K562 (cell line): ENCODE measurements around the gene TMEM192. TPM values are rescaled to one million over a fixed set of nuclear protein-coding genes. Genes with fewer than 3 reads are reported as not detected.

Source experiments
- ATAC-seq: fragments of 200-7000 bp; cut with Tn5 transposase; 3 replicates; pipeline ENCODE4 v1.9.1; 2020; ENCODE audit warnings: moderate library complexity
- BruUV-seq: library from RNA; stranded (reverse); fragments of 400-500 nt; replicated peaks from 2 replicates; lab custom pipeline; 2021; lab: Mats Ljungman, UMichigan
- CTCF ChIA-PET: fragments of 300-600 bp; formaldehyde crosslinking; extraction: SDS; loops from one replicate; lab custom pipeline; 2021; ENCODE audit warnings: low intra/inter-chr PET ratio; lab: Yijun Ruan, JAX
- POLR2A ChIA-PET: fragments of 300-600, 350-650 bp; sonication (Branson Sonifier 250); formaldehyde crosslinking; extraction: SDS; loops from one replicate; lab custom pipeline; 2021; ENCODE audit warnings: antibody characterized with exemption, inconsistent platforms; lab: Yijun Ruan, JAX
- DNase-seq, 4 experiments: peaks; one replicate each; pipeline versions ENCODE4 v3.0.0 to v3.0.0-alpha.2; 2011 to 2018; ENCODE audit warnings: low spot score in 3 of 4, mixed read lengths in 3 of 4; ENCODE audit errors: extremely low read depth in 1 of 4
- FAIRE-seq: peaks from 2 replicates; lab custom pipeline; 2011; peaks lifted over from hg19 to GRCh38; lab: Jason Lieb, UNC
- H2AFZ ChIP-seq: 2 replicates; pipeline ENCODE4 v1.6.0; 2011; ENCODE audit warnings: low read depth, low read length, control low read depth, inconsistent platforms
- H3K27ac ChIP-seq: fragments of 200-600 bp; 3 replicates; pipeline ENCODE4 v1.8.0; 2011; ENCODE audit warnings: low read depth, mild to moderate bottlenecking, control low read depth, inconsistent platforms, low read length, moderate library complexity, mixed read lengths; ENCODE audit errors: extremely low read depth
- H3K27me3 ChIP-seq, 2 experiments: fragments of 300-600 bp in 1 of 2; 2 replicates in 1 of 2; 3 replicates in 1 of 2; pipeline versions ENCODE4 v1.6.0 to v1.8.0; 2011; ENCODE audit warnings: inconsistent platforms in 2 of 2, low read length in 2 of 2, mild to moderate bottlenecking in 1 of 2, mixed read lengths in 1 of 2, moderate library complexity in 1 of 2; ENCODE audit not compliant: control insufficient read depth in 2 of 2, insufficient read depth in 2 of 2
- H3K36me3 ChIP-seq: fragments of 300-600 bp; 3 replicates; pipeline ENCODE4 v1.8.0; 2011; ENCODE audit warnings: mild to moderate bottlenecking, low read length, inconsistent platforms; ENCODE audit not compliant: control insufficient read depth, insufficient read depth
- H3K4me1 ChIP-seq, 2 experiments: fragments of 200-600 bp in 1 of 2; replicated peaks in 1 of 2; 2 replicates in 1 of 2; 3 replicates in 1 of 2; pipeline versions ENCODE4 v1.5.1 to v1.8.0; 2011; ENCODE audit warnings: inconsistent platforms in 2 of 2, low read length in 2 of 2, mild to moderate bottlenecking in 1 of 2, mixed read lengths in 1 of 2, moderate library complexity in 1 of 2; ENCODE audit not compliant: control insufficient read depth in 2 of 2, insufficient read depth in 2 of 2
- H3K4me2 ChIP-seq: 2 replicates; pipeline ENCODE4 v1.6.1; 2011; ENCODE audit warnings: low read length, control low read depth, inconsistent platforms, mixed read lengths; ENCODE audit not compliant: insufficient read depth
- H3K4me3 ChIP-seq: fragments of 200-600 bp; sonication (generic), shearing (Covaris generic); 2 replicates; pipeline ENCODE4 v1.5.1; 2016; ENCODE audit warnings: control low read depth, inconsistent platforms
- H3K79me2 ChIP-seq: fragments of 200-600 bp; 3 replicates; pipeline ENCODE4 v1.8.0; 2011; ENCODE audit warnings: low read length, inconsistent platforms; ENCODE audit not compliant: control insufficient read depth, insufficient read depth
- H3K9ac ChIP-seq, 2 experiments: 2 replicates each; pipeline versions ENCODE4 v1.6.0 to v1.6.1; 2011; ENCODE audit warnings: low read depth in 2 of 2, low read length in 2 of 2, control low read depth in 1 of 2, inconsistent platforms in 1 of 2, mild to moderate bottlenecking in 1 of 2, mixed read lengths in 1 of 2; ENCODE audit not compliant: insufficient read depth in 1 of 2
- H3K9me1 ChIP-seq: one replicate; pipeline ENCODE4 v1.6.0; 2011; ENCODE audit warnings: inconsistent platforms, mild to moderate bottlenecking, low read length, moderate library complexity; ENCODE audit not compliant: control insufficient read depth, insufficient read depth
- H3K9me3 ChIP-seq: replicated peaks from 2 replicates; pipeline ENCODE4 v1.5.1; 2011; ENCODE audit warnings: low read depth, low read length, inconsistent platforms; ENCODE audit not compliant: control insufficient read depth, insufficient read depth
- H4K20me1 ChIP-seq: replicated peaks from 2 replicates; pipeline ENCODE4 v1.6.1; 2011; ENCODE audit warnings: low read length, inconsistent platforms, mixed read lengths; ENCODE audit not compliant: control insufficient read depth, insufficient read depth
- CEBPG ChIP-seq, 3 experiments: fragments of 200-800 bp in 1 of 3; sonication (Bioruptor generic) in 1 of 3; sonication (generic) in 1 of 3; formaldehyde crosslinking in 1 of 3; IDR thresholded peaks in 2 of 3; conservative IDR thresholded peaks in 1 of 3; 2 replicates each; pipeline versions ENCODE4 v1.6.1 to v1.8.0; 2016 to 2022; ENCODE audit warnings: missing compliant biosample characterization in 2 of 3, missing genetic modification characterization in 2 of 3, mild to moderate bottlenecking in 1 of 3, missing genetic modification reagents in 1 of 3
- NRF1 ChIP-seq, 2 experiments: fragments of 450-650 bp; IDR thresholded peaks in 1 of 2; conservative IDR thresholded peaks in 1 of 2; 2 replicates each; pipeline ENCODE4 v1.6.1; 2014; ENCODE audit warnings: mild to moderate bottlenecking in 2 of 2
- POLR2AphosphoS5 ChIP-seq: IDR thresholded peaks from 2 replicates; pipeline ENCODE4 v1.6.1; 2011; ENCODE audit warnings: mild to moderate bottlenecking, low read depth, low read length, moderate library complexity; ENCODE audit not compliant: control insufficient read depth, insufficient read depth
- PTTG1 ChIP-seq: fragments of 450-650 bp; IDR thresholded peaks from 2 replicates; pipeline ENCODE4 v1.6.1; 2016; ENCODE audit warnings: low read depth, mild to moderate bottlenecking, missing genetic modification characterization, missing compliant biosample characterization
- WGBS: fragments of 100-300 bp; shearing (Covaris generic); methylation state at CpG from one replicate; pipeline ENCODE4 v1.1.6; 2016; ENCODE audit warnings: low coverage, mixed read lengths; ENCODE audit not compliant: insufficient coverage; ENCODE audit errors: missing lambda C conversion rate; 5-methylcytosine and 5-hydroxymethylcytosine counted together
- in situ Hi-C: fragments of 300-500 bp; cut with MboI; formaldehyde crosslinking; loops from 4 replicates; pipeline ENCODE4 v1.15.0; 2018; ENCODE audit warnings: inconsistent platforms, mixed read lengths
- intact Hi-C: fragments of 100-400 bp; cut with micrococcal nuclease; formaldehyde crosslinking; loops from 2 replicates; pipeline ENCODE4 v1.14.2; 2022
- polyA plus RNA-seq, 8 experiments: library from polyadenylated mRNA; depleted of rRNA in 4 of 8; stranded (reverse) in 5 of 8; unstranded in 3 of 8; fragments of >200 nt; fragmentation: Nextera tagmentation in 2 of 8; fragmentation: Illumina TruSeq in 1 of 8; extraction: Ambion mirVana in 2 of 8; extraction: Trizol in 1 of 8; gene quantifications; 2 replicates each; pipeline versions ENCODE4 v1.2.1 to v1.2.3, GENCODE V29; 2011 to 2014; ENCODE audit warnings: inconsistent platforms in 1 of 8, missing spikeins in 1 of 8
- total RNA-seq, 7 experiments: library from RNA; depleted of rRNA in 6 of 7; stranded (reverse); fragments of >200 nt in 6 of 7; fragmentation: Illumina TruSeq in 2 of 7; extraction: Trizol in 2 of 7; gene quantifications; 2 replicates each; pipeline versions ENCODE4 v1.2.1 to v1.2.3, GENCODE V29; 2011 to 2021; ENCODE audit warnings: low replicate concordance in 1 of 7

The TMEM192 gene
- total and polyA plus RNA-seq, 9 of the 15 experiments (the other 6 are each of a cell fraction or from before 2014, with no cell fraction given) = 4.4 to 28.5 (median 13.3) TPM

GRCh38 chr4:165048170-165048569 lies 64.5 kb downstream of the TMEM192 start (continued):
- no peak for TF ChIP-seq CEBPG (CRISPR knock-in tag; IDR thresholded peaks at IDR 0.05)
- no peak for TF ChIP-seq CEBPG (tag; conservative IDR thresholded peaks at IDR 0.05 in 1 of 2, IDR thresholded peaks at IDR 0.05 in 1 of 2)
- TF ChIP-seq POLR2AphosphoS5 = no peak
- TF ChIP-seq, all 486 proteins: peak for 0

GRCh38 chr4:165031436-165032211 lies 81.0 kb downstream of the TMEM192 start, which contains the start of gene TRIM60:
TRIM60 (plus strand) TSS chr4:165031999; CDS start chr4:165040073, 8,074 bp downstream.
- Histone ChIP-seq H3K9me1 (no peaks in the 10 kb centered on the region), H3K4me2 (no peak within 1 kb of the TSS), H4K20me1 (no peaks in the 10 kb centered on the region), H3K79me2 (no peaks in the 10 kb centered on the region), H3K27me3 (peaks cover 10 to 24% of the 10 kb centered on the region in 2 experiments), H3K4me3 (no peak within 1 kb of the TSS), H3K4me1 (peaks cover 0 to 7% of the 10 kb centered on the region in 2 experiments; a peak in 2 of 5 replicates), H2AFZ (no peak within 1 kb of the TSS), H3K27ac (no peak within 1 kb of the TSS), H3K9ac (no peak within 1 kb of the TSS), H3K36me3 (no peaks in the 10 kb centered on the region), H3K9me3 (no peaks in the 10 kb centered on the region)
- ATAC-seq = no peak
- CTCF ChIA-PET = no interaction called here
- in situ Hi-C loops (no loop called here), intact Hi-C loops (no loop called here)
- no peak for DNase-seq
- POLR2A ChIA-PET = no interaction called here
- no TSS peak for BruUV-seq
- 30% methylated on average over 34 of the region's 41 CpGs for WGBS
- no peak for FAIRE-seq
- TF ChIP-seq NRF1 (conservative IDR thresholded peaks at IDR 0.05 in 1 of 2, IDR thresholded peaks at IDR 0.05 in 1 of 2) (peak; percentile 39 to 54), PTTG1 (tag) (no peak)
- TF ChIP-seq, all 486 proteins: peak for 1
